Neural cell (in vitro differentiated cells): Measurements from ENCODE around the gene FRMD4A. TPM values are rescaled to one million over a fixed set of nuclear protein-coding genes. Genes with fewer than 3 reads are reported as not detected.

Experiments used
- H2AFZ ChIP-seq: fragments of 200-600, 300-800 bp; sonication (generic), shearing (Covaris generic); 2 replicates; pipeline ENCODE4 v1.6.0; 2014; ENCODE audit warnings: low read depth, mild to moderate bottlenecking, antibody characterized with exemption, low read length, moderate library complexity
- H3F3A ChIP-seq: fragments of 200-600 bp; shearing (Covaris generic); 2 replicates; pipeline ENCODE4 v1.6.1; 2016; ENCODE audit warnings: mild to moderate bottlenecking, moderate library complexity, mixed read lengths, antibody characterized with exemption, low read length; ENCODE audit not compliant: insufficient read depth, poor library complexity, severe bottlenecking
- H3K27ac ChIP-seq: fragments of 200-600, 300-800 bp; sonication (generic), shearing (Covaris generic); 2 replicates; pipeline ENCODE4 v1.5.1; 2014; ENCODE audit warnings: mild to moderate bottlenecking, low read length, moderate library complexity
- H3K27me3 ChIP-seq: fragments of 300-800, 200-600 bp; sonication (generic), shearing (Covaris generic); 2 replicates; pipeline ENCODE4 v1.6.0; 2014; ENCODE audit warnings: mild to moderate bottlenecking, low read depth, low read length, moderate library complexity; ENCODE audit not compliant: insufficient read depth
- H3K36me3 ChIP-seq: fragments of 300-800, 200-600 bp; sonication (generic), shearing (Covaris generic); 2 replicates; pipeline ENCODE4 v1.5.1; 2014; ENCODE audit warnings: mild to moderate bottlenecking, antibody characterized with exemption, low read length, moderate library complexity; ENCODE audit not compliant: insufficient read depth
- H3K4me2 ChIP-seq: fragments of 300-800, 200-600 bp; sonication (generic), shearing (Covaris generic); 2 replicates; pipeline ENCODE4 v1.6.0; 2014; ENCODE audit warnings: mild to moderate bottlenecking, low read length
- H3K4me3 ChIP-seq: fragments of 300-800, 200-600 bp; sonication (generic), shearing (Covaris generic); 2 replicates; pipeline ENCODE4 v1.5.1; 2014; ENCODE audit warnings: mild to moderate bottlenecking, low read length, moderate library complexity
- H3K79me2 ChIP-seq: fragments of 200-600 bp; shearing (Covaris generic); replicated peaks from 2 replicates; pipeline ENCODE4 v1.6.0; 2014; ENCODE audit warnings: mild to moderate bottlenecking, low read length, moderate library complexity; ENCODE audit not compliant: insufficient read depth
- H3K9ac ChIP-seq: fragments of 300-800, 200-600 bp; sonication (generic), shearing (Covaris generic); 2 replicates; pipeline ENCODE4 v1.6.1; 2016; ENCODE audit warnings: mild to moderate bottlenecking, low read length, mixed read lengths
- H3K9me2 ChIP-seq: fragments of 200-600 bp; shearing (Covaris generic); 2 replicates; pipeline ENCODE4 v1.6.1; 2016; ENCODE audit warnings: mild to moderate bottlenecking, low read length, mixed read lengths; ENCODE audit not compliant: insufficient read depth
- H3K9me3 ChIP-seq: fragments of 200-600, 300-800 bp; sonication (generic), shearing (Covaris generic); 2 replicates; pipeline ENCODE4 v1.6.1; 2016; ENCODE audit warnings: mild to moderate bottlenecking, mixed run types, low read length, moderate library complexity, mixed read lengths
- H4K20me1 ChIP-seq: fragments of 200-600 bp; shearing (Covaris generic); 2 replicates; pipeline ENCODE4 v1.6.1; 2016; ENCODE audit warnings: mild to moderate bottlenecking, mixed run types; ENCODE audit not compliant: insufficient read depth
- CTCF ChIP-seq: fragments of 450-650 bp; IDR thresholded peaks from 2 replicates; pipeline ENCODE4 v1.5.1; 2014; ENCODE audit warnings: antibody characterized with exemption, mild to moderate bottlenecking, moderate library complexity; ENCODE audit not compliant: poor library complexity, severe bottlenecking
- EP300 ChIP-seq: fragments of 450-650 bp; conservative IDR thresholded peaks from 2 replicates; pipeline ENCODE4 v1.6.1; 2014; ENCODE audit warnings: antibody characterized with exemption, mild to moderate bottlenecking, moderate library complexity; ENCODE audit not compliant: poor library complexity, severe bottlenecking
- EZH2 ChIP-seq: fragments of 200-600, 300-800 bp; shearing (Covaris generic), sonication (generic); IDR thresholded peaks from 2 replicates; pipeline ENCODE4 v1.6.1; 2014; ENCODE audit warnings: antibody characterized with exemption, low read length, borderline replicate concordance, mild to moderate bottlenecking; ENCODE audit not compliant: insufficient read depth, poor library complexity, severe bottlenecking
- MXI1 ChIP-seq: fragments of 450-650 bp; conservative IDR thresholded peaks from 2 replicates; pipeline ENCODE4 v1.6.1; 2014; ENCODE audit warnings: antibody characterized with exemption, mild to moderate bottlenecking; ENCODE audit not compliant: poor library complexity, severe bottlenecking
- POLR2AphosphoS5 ChIP-seq: IDR thresholded peaks from 2 replicates; pipeline ENCODE4 v1.6.1; 2012
- RAD21 ChIP-seq: fragments of 450-650 bp; conservative IDR thresholded peaks from 2 replicates; pipeline ENCODE4 v1.6.1; 2014; ENCODE audit warnings: antibody characterized with exemption, mild to moderate bottlenecking, moderate library complexity
- SMC3 ChIP-seq: fragments of 450-650 bp; conservative IDR thresholded peaks from 2 replicates; pipeline ENCODE4 v1.6.1; 2014; ENCODE audit warnings: antibody characterized with exemption, mild to moderate bottlenecking, moderate library complexity; ENCODE audit not compliant: poor library complexity
- TAF1 ChIP-seq: IDR thresholded peaks from 2 replicates; pipeline ENCODE4 v1.6.1; 2012; ENCODE audit warnings: low read depth
- polyA plus RNA-seq: library from polyadenylated mRNA; depleted of rRNA; stranded (reverse); fragments of >200 nt; gene quantifications from 2 replicates; pipeline ENCODE4 v1.2.3, GENCODE V29; 2014
- TF ChIP-seq, protein P1 (sequence below): IDR thresholded peaks from 2 replicates; pipeline ENCODE4 v1.6.1; 2012; ENCODE audit warnings: borderline replicate concordance

The FRMD4A gene
- polyA plus RNA-seq, 1 donor from 2014 or later: 36.5 TPM

GRCh38 chr10:13644866-13645265 is 685.9 kb downstream of the FRMD4A start:
- no peaks in the 10 kb centered on the region for H3K79me2 ChIP-seq
- no peaks in the 10 kb centered on the region for H3K9me3 ChIP-seq
- H3K36me3 ChIP-seq: peaks cover 9% of the 10 kb centered on the region
- no peak overlapping the region for H3K27ac ChIP-seq
- no peak for TF ChIP-seq MXI1
- TF ChIP-seq RAD21: no peak
- TF ChIP-seq POLR2AphosphoS5: no peak
- TF ChIP-seq, protein P1, sequence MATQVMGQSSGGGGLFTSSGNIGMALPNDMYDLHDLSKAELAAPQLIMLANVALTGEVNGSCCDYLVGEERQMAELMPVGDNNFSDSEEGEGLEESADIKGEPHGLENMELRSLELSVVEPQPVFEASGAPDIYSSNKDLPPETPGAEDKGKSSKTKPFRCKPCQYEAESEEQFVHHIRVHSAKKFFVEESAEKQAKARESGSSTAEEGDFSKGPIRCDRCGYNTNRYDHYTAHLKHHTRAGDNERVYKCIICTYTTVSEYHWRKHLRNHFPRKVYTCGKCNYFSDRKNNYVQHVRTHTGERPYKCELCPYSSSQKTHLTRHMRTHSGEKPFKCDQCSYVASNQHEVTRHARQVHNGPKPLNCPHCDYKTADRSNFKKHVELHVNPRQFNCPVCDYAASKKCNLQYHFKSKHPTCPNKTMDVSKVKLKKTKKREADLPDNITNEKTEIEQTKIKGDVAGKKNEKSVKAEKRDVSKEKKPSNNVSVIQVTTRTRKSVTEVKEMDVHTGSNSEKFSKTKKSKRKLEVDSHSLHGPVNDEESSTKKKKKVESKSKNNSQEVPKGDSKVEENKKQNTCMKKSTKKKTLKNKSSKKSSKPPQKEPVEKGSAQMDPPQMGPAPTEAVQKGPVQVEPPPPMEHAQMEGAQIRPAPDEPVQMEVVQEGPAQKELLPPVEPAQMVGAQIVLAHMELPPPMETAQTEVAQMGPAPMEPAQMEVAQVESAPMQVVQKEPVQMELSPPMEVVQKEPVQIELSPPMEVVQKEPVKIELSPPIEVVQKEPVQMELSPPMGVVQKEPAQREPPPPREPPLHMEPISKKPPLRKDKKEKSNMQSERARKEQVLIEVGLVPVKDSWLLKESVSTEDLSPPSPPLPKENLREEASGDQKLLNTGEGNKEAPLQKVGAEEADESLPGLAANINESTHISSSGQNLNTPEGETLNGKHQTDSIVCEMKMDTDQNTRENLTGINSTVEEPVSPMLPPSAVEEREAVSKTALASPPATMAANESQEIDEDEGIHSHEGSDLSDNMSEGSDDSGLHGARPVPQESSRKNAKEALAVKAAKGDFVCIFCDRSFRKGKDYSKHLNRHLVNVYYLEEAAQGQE: no peak
- no peak for TF ChIP-seq SMC3
- no peak for TF ChIP-seq EP300
- no peak for TF ChIP-seq EZH2
- TF ChIP-seq CTCF: no peak
- TF ChIP-seq TAF1: no peak
- no peaks in the 10 kb centered on the region for H3F3A ChIP-seq
- no peak overlapping the region for H2AFZ ChIP-seq
- no peaks in the 10 kb centered on the region for H4K20me1 ChIP-seq
- H3K9ac ChIP-seq: no peak overlapping the region
- no peak overlapping the region for H3K4me3 ChIP-seq
- no peaks in the 10 kb centered on the region for H3K27me3 ChIP-seq
- H3K4me2 ChIP-seq: no peak overlapping the region
- no peaks in the 10 kb centered on the region for H3K9me2 ChIP-seq

DNA sequence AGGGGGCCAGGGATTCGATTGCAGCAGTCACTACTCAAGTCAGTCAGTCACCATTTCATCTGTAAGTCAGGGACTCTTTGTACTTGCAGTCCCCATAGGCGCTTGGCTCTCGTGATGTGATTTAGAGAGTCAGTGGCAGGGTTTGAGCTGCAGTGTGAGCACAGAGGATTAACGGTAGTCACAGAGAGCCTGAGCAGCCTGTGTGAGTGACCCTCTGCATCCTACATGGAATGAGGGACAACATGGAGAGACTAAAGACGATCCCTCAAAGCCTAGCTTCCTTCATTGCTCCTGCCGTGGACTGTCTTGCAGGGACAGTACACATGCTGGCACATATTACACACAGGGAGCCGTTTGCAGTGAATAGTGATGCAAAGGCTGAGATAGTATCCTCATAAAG is 687.7 kb downstream of the FRMD4A start:
- no peaks in the 10 kb centered on the region for H4K20me1 ChIP-seq
- no peak overlapping the region for H3K4me3 ChIP-seq
- no peaks in the 10 kb centered on the region for H3K79me2 ChIP-seq
- no peaks in the 10 kb centered on the region for H3F3A ChIP-seq
- no peak overlapping the region for H3K4me2 ChIP-seq
- peaks cover 9% of the 10 kb centered on the region for H3K36me3 ChIP-seq
- H3K27ac ChIP-seq: no peak overlapping the region
- no peak for TF ChIP-seq RAD21
- TF ChIP-seq SMC3: no peak
- TF ChIP-seq, protein P1: no peak
- TF ChIP-seq EP300: no peak
- no peak for TF ChIP-seq TAF1
- no peak for TF ChIP-seq POLR2AphosphoS5
- TF ChIP-seq EZH2: no peak
- no peak for TF ChIP-seq CTCF
- TF ChIP-seq MXI1: no peak
- no peak overlapping the region for H3K9ac ChIP-seq
- no peaks in the 10 kb centered on the region for H3K9me3 ChIP-seq
- H2AFZ ChIP-seq: no peak overlapping the region
- no peaks in the 10 kb centered on the region for H3K9me2 ChIP-seq
- no peaks in the 10 kb centered on the region for H3K27me3 ChIP-seq
